Hindlimb muscle (tissue), 1 donor: Measurements from ENCODE around the gene XPNPEP1. TPM values are rescaled to one million over a fixed set of nuclear protein-coding genes. Genes with fewer than 3 reads are reported as not detected.

Source experiments
- DNase-seq: peaks from one replicate; pipeline ENCODE4 v3.0.0-alpha.2; 2013
- polyA plus RNA-seq: library from polyadenylated mRNA; unstranded; fragments of 120-200 nt; gene quantifications from one replicate; pipeline ENCODE4 v1.2.1, GENCODE V29; 2013; ENCODE audit not compliant: insufficient read length

Gene XPNPEP1
- polyA plus RNA-seq = 73.3 TPM

DNA sequence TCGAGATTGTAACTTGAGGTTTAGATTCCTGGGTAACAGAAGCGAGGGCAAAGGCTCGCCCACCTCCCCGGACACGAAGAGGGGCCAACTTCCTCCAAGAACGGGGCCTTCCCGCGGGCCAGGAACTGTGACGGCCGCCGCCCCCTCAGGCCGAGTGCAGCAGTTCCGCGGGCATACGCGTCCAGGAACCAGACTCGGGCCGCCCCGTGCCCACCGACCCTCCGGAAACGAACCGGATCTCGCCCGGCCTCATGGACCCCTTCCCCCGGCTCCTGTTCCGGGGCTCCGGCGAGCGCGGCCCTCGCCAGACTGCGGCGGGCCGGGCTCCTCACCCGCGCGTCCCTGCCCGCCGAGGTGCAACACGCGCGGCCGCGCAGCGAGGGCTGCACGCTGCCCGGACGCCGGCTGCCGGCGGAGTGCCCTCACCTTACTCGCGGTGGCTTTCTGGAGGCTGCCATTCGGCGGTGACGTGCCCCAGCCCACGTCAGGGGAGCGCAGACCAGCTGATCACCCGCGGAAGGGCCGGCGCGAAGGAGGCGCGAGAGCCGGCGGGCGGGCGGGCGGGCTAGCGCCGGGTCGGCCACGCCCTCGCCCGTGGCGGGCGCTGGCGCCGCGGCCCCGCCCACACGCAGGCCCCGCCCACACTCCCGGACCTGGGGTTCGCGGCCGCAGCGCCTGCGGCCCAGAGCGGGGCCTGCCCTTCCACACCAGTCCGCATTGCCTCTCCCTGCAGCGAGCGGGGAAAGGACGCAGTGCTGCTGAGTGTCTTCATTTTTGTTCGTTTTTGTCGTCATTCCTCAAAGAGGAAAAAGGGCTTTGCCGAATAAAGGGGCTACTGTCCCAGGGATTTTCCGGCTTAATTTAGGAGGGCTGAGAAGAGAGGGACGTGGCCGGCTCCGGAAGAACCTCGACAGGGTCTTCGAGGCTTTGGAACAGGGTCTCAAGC, at the start of gene XPNPEP1:
XPNPEP1 (minus strand) TSS at position 536 of the 946 bp plus-strand sequence; CDS start at position 458, 78 bp downstream.
- DNase-seq = peak; percentile 91

DNA sequence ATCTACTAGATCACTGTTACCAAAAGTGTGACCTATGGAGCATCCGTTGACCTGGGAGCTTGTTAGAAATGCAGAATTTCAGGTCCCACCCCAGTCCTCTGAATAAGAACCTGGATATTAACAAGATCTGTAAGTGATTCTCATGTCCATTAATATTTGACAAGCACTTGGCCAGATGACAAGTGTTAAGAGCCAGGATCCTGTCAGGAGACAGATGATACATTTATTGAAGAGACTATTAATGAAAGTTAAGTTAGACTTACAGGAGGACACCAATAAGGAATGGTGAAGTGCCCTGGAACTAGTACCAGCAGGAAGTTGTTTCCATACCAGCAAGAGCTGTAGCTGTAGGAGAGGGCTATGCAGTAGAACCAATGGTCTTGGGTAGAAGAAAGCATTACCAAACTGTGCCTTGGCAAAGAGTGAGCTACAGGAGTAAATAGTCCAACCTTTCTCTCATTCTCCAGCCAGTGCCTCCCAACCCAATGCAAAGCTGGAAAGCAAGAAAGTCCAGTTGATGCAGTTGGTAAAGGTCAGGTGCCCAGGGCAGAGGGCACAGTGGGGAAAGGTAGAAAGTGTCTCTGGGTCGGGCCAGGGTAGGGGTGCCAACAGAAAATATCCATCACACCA, 49.2 kb upstream of the XPNPEP1 start:
- no peak for DNase-seq

DNA sequence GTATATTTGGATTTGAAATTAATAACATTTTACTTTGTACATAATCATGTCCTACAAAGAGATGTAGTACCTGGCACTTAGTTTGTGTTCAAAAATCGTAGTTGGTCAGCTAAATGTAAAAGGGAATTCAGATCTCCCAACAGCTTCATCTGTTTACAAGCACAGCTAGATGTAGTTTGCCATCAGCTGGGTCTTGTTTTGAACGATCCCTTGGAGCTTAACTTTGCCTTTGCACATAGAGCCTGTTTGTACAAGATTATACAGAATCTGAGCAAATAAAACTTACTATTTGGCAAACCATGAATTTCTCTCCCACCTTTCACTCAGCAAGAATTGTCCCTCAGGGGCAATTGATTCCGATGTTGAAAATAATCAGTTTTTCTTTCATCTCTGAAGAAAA, 48.3 kb upstream of the XPNPEP1 start:
- no peak for DNase-seq

DNA sequence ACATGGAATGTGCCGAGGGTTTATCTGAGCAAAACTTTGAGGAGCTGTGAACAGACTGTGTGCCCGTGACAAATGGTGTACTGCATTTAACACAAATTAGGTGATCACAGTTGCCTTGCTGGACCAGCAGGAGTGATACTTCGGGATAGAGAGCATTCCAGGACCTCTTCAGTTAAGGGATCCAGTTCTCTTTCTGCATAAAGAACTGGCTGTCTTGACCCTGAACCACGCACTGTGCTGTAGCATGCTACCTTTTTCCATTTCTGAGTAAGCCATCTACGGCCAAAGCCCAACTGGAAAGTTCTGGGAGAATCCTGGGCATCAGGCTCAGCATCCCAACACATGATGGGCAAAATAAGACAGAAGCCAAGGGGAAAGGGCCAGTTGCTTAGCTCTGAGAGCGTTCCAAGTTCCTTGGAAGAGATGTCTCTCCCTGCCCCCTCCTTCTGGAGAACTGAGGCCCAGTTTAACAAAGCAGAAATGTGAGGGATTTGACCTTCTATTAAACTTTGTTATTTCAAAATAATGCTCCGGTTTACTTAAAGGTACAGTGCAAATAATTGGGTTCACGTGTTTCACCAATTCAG, 46.5 kb upstream of the XPNPEP1 start:
- no peak for DNase-seq

DNA sequence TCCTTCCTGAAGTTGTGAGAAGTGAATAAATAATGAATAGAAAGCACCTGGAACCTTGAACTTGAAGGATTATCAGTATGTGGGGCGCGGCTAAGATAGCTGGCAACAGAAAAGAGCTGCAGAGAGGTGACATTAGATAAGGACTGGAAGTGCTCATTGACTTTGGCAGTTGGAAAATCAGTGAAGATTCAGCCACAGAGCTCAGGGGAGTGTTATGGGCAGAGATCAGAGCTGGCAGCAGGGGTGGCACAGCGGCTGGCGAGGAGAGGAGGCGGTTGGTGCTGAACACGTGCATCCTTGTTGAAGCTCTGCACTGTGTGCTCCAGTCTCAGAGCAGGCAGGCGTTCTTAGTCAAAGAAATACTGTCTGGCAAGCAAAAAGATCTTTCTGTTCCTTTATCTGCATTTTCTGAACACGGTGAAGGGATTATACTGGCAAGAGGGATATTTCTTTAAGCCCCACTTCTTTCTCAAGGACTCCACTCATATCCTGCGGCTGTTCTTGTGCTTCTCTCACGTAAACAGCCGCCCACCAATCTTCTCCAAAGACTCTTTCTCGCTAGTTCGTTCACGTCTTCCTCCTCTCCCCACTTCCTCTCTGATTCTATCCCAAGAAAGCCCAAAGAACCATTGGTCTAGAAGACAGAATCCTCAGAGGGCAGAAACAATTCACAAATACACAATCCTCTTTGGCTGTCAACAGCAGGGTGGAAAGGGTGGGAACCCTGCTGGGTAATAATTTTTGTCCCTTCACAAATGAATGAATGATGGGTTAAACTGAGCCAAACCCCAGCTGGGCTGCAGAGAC, 45.8 kb upstream of the XPNPEP1 start:
- DNase-seq = no peak

DNA sequence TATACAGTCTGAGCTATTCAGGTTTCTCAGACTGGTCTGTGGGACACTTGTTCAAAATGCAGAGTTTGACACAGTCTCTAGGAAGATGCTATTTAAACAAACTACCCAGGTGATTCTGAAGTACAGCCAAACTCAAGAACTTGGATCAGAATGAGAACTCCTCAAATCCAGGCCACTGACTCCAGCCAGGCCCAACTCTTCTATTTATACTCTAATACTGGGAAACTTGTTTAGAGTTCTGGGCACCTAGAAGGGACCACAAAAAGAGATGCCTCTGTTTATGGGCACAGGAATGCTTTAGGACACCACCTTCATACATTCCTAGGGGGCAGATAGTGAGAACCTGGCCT, 44.4 kb upstream of the XPNPEP1 start:
- no peak for DNase-seq

DNA sequence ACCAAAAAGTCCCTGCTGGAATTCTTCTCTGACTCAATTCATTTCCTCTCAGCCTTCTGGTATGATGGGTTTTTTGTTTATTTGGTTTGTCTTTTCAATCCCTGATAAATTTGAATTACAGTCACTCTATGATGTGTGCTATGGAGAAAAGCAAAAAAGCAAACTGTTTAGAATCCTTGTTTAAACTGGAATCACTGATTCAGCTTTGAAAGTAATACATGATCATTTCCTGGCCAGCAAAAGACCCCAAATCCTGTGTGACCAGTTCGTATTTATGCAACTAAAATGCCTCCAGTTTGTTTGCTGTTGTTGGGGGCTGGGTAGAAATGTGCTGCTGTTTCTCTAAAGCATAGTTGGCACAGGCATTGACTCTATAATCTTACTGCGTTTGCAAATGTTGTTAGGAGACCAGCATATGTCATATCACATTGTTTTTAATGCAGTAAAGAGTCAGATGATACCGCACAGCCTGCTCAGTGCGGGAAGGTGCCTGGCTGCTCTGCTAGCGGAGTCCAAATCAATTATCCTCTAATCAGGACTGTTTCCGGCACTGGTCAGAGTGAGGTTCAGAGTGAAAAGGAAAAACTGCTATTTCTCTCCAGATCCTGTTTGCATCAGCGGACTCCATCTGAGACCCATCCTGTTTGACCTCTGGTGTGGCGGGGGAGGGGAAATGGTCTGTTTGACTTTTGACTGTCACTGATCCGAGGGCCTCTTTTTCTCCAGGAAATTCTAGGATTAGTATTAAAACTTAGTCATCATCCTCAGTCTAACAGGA, 43.8 kb upstream of the XPNPEP1 start:
- no peak for DNase-seq

DNA sequence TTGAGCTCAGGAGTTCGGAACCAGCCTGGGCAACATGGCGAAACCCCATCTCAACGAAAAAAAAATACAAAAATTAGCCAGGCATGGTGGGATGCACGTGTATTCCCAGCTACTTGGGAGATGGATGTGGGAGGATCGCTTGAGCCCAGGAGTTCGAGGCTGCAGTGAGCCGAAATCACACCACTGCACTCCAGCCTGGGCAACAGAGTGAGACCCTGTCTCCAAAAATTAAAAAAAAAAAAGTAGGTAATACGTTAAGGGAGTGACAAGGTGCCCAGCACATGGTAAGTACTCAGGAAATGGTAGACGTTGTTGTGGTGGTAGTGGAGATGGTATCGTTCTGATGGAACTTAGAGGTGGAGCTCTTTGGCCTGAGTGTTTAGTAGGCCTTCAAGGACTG, 41.0 kb upstream of the XPNPEP1 start:
- no peak for DNase-seq

DNA sequence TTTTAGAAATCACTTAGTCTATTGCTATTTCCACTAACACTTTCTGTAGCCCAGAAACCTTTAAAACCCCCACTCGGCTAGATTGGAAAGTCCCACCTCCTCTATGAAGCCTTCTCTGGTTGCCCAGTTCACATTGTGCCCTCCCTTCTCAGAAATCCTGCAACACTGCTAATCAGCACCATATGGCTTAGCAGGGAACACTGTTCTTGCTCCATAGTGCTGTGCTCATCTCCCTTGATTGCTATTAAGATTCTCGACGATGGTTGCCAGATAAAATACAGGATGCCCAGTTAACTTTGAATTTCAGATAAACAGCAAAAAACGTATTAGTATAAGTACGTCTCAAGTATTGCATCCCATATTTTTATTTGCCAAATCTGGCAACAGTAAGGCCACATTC, 40.1 kb upstream of the XPNPEP1 start:
- DNase-seq = no peak

DNA sequence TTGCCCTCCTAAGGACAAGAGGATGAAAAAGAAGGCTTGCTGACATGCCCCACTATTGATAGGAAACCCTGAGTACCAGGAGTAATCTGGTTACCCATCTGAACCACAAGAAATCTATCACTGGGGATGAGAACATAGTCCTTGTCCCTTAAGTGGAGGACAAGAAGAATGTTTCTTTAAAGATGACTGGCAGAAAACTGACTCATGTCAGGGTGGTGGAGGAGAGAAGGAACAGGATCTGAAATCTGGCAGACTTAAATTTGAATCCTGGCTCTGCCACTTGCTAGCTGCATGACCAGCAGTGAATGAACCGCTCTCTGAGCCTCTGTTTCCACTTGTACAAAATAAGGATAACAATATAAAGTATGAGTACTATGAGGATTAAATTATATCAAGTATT, 38.9 kb upstream of the XPNPEP1 start:
- no peak for DNase-seq

DNA sequence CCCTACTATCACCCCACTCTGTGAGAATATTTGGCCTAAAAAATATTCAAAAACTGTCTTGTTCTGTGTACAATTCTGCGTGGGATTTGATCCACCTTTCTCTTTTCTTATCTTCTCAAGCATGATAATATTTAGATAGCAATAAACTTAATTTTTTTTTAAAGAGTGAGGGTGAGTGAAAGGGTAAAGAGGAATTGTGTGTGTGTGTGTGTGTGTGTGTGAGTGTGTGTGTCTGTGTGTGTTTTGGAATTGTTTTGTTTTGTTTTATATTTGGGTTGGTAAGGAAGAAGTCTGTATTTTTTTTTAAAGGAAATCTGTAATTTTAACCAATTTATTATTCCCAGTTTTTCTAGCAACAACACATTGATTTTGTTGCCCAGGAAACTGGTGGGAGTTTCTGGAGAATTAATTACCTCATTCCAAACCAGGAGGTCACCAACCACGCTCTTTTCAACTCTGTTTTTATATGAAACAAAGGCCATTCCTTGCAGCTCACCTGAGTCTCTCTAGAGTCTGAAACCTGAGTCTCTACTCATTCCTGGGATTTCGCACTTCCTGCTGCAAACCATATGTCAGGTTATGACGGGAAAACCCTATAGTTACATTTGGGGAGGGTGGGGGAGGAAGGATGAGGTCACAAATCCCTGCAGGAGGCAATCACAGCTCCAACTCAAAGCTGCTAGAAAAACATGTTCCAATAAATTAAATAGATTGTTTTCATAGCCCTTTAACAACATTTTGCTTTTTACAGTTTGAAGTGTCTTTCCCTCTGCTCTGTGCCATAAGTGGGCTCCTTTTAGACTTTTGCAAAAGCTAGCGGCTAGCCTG, 38.1 kb upstream of the XPNPEP1 start:
- DNase-seq = no peak

DNA sequence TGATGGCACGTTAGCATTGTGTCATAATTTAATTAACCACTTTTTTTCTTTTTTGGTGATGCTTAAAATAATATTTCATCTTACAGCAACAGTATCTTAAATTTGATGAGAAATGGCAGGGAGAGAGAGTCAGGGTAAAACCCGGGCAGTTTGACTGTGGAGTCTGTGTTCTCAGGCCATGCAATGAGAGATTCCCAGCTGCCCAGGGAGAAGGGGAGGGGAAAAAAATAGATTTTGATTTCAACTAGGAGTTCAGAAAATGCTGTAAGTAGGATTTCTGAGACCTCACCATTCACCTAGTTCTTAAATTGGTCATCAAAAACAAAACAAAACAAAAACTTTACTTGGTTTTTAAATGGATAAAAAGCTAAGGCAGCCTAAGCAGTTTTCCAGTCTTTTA, 37.4 kb upstream of the XPNPEP1 start:
- no peak for DNase-seq

DNA sequence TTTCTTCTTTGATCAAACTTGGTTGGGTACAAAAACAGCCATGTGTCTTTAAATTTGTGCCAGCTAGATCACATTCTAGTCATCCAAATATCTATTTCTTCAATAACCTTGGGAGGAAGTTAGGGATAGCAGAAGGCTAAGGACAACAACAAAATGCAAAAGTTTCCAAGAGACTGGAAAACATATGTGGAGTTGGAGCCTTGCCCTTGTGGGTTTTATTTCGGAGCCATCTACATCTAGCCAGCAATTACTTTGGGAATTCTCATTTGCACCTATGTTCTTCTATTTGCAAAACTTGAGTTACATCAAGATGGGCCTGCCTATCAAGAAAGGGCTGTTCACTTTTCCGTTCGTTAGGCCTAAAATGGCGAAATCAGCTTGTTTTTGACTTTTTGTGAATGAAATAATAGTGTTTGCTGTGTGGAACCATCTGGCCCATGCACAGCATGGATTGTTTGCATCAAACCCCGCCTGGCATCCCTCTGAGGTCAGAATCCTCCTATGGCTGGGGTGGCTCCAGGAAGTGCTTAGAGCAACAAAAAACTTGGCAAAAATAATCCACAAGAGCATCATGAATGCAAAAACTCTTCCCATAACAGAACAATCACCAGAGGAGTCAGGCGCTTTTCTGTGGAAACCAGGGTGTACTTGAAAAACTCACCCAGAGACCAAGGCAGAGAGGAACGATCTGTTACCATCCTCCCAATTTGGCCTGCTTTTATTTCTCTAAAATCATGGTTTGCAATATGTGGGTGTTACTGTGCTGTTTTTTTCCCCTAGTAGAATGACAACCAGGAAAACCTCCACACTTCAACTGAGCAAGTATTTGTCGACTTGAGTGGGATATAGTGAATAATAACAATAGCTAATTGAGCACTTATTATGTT, 36.2 kb upstream of the XPNPEP1 start:
- DNase-seq = no peak

DNA sequence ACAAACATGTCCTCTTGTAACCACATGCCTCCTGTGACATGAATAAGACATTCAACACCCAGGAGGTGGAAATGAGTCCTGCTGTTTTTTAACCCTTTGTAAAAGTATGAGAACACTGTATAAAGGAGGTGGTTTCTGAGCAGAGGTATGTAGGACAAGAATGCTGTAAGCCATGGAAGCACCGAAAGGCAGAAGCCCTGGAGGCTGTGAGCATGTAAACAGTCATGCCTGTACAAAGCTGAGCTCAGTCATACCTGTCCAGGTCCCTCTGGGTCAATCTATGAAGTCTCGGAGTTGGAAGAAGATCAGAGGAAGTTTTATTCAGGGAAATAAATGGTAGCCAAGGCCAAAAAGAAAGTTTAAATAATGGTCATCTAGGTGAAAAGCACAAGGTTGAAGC, 34.7 kb upstream of the XPNPEP1 start:
- DNase-seq = no peak

DNA sequence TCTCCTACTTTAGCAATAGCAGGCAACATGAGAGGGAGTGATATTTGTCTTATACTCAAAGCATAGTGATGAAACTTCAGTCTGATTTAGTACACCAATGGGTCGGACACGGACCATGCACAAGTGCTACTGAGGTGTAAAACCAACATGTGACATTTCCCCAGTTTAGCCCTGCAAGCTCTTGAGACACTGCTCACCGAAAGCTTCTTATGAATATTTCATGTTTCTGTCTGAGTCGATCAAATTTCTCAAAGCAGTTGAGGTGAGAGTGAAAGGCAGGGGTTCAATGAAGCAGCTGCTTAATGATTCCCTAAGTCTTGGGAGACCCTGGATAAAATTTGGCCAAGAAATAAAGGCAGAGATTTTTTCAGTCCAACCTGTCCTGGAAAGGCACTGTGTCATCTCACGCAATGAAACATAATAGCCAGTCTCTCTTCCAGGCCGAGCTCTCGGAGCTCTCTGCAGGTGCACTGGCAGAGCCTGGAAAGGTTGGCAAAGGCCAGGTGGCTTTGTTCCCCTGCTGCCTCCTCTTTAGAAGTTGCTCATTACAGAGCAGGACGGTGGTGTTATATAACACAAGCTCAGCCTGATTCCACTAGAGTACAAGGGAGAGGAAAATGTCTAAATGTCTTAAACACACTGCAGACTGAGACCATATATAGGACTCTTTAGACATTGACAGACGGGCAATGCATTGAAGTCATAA, 33.9 kb upstream of the XPNPEP1 start:
- no peak for DNase-seq

DNA sequence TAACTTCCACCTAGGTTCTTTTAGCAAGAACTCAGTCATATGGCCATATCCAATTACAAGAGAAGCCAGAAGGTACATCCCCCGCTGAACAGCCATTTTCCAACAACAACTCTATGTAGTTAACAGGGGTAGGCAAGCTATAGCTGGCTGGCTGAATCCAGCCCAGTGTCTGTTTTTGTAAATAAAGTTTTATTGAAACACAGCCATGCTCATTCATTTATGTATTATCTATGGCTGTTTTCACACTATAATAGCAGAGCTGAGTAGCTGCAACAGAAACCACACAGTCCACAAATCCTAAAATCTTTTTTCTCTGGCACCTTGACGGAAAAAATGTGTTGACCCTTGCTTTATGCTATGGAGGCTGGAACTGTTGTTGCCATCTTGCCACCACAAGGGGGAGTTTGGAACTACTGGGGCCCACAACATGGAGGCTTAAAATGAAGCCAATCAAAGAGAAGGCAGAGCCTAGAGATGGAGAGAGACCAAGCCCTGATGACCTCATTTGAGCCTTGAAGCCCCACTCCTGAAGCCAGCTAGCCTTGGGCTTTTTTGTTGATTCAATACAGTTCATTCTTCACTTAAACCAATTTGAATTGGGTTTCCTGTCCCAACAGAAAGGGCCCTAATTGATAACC, 33.3 kb upstream of the XPNPEP1 start:
- no peak for DNase-seq

DNA sequence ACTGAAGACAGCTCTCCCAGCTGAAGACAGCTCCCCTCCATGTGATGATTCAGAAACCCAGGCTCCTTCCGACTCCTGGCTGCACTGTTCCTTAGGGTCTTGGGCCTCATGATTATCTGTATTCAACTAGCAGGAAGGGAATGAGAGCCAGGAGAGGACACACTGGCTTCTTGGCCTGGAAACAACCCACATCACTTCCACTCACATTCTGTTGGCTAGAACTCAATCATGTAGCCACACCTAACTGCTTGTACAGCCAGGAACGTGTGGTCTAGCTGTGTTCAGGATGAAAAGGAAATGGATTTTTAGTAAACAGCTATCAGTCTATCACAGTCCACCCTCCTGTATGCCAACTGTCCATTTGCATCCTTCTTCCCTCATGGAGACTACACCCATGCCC, 30.5 kb upstream of the XPNPEP1 start:
- no peak for DNase-seq

DNA sequence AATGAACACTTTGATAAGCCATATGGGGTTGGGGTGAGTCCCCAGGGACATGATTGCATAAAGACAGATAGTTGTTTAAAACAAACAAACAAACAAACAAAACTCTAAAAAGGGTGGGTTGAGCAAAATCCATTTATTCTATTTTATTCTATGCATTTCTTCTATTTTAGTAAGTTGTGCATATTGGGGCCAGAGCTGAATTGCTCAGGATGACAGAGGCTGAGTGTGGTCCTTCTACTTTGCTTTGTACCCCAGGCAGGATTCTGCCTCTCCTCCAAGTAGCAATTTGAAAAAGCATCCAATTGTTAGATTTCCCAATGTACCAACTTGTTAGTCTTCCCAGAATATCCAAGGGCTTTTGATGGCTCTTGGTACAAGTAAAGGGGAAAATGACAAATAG, 29.2 kb upstream of the XPNPEP1 start:
- no peak for DNase-seq
